ENCODE measurements around the gene NSD2. TPM values are rescaled to one million over a fixed set of nuclear protein-coding genes. Genes with fewer than 3 reads are reported as not detected.

NSD2 gene
- total and polyA plus RNA-seq, 9 of the 15 experiments (the other 6 are each of a cell fraction or from before 2014, with no cell fraction given) = 6.4 to 126 (median 58.8) TPM

DNA sequence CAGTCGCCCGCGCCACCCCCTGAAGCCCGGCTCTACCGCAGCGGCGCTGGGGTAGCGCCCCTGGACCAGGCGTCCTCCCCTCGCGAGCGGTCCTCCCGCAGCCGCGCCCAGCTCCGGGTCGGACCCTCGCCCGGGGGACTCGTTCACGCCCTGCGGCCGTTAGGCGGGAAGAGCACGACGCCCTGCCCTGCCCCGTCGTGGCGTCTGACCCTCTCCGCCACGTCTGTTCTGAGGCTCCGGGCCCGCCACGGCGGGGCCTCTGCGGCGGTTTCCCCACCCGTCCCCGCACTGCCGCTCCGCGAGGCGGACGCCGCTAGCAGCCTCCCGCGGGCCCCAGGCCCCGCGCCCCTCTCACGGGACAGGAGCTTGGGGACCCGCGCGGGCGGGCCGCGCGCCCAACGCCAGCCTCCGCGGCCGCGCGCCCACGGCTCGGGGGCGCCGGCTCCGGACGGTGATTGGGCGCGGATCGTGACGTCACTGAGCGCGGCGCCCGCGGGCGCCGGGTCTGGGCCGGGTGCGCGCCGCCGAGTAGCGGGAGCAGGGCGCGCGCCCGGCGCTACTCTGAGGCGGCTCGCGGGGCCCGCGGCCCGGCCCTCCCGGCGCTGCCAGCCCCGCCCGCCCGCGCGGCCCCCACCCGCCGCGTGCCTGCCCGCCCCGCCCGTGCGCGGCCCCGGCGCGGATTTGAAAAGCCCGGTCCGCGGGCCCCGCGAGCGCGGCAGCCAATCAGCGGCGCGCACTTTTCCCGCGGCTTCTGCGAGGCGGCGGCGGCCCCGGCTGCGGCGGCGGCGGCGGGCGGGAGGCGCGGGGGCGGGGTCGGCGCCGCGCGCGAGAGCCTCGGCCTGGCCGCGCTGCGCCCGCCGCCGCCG is at the start of gene NSD2 (continued):
- TF ChIP-seq YY1 (IDR thresholded peaks at IDR 0.05; ENCODE audit: borderline replicate concordance in 1 of 3, control insufficient read depth in 1 of 3, extremely low read depth in 1 of 3, insufficient read depth in 3 of 3, insufficient read length in 1 of 3, insufficient replicate concordance in 2 of 3, low read depth in 1 of 3, low read length in 2 of 3) (peak in 1 of 3 experiments; percentile 40), SMAD4 (CRISPR knock-in tag; conservative IDR thresholded peaks at IDR 0.05) (peak; percentile 94), CHD2 (IDR thresholded peaks at IDR 0.05; ENCODE audit: low read depth, low read length) (no peak), ZNF57 (CRISPR knock-in tag; IDR thresholded peaks at IDR 0.05) (no peak), YBX1 (IDR thresholded peaks at IDR 0.05) (no peak), MCM2 (IDR thresholded peaks at IDR 0.05; ENCODE audit: low read depth) (no peak), HNRNPL (IDR thresholded peaks at IDR 0.05; ENCODE audit: low read depth, low read length) (peak; percentile 89; the same call in 1 of the 2 replicates), RBM25 (IDR thresholded peaks at IDR 0.05; ENCODE audit: low read depth, low read length, severe bottlenecking) (peak; percentile 5), ZNF76 (CRISPR knock-in tag; IDR thresholded peaks at IDR 0.05; ENCODE audit: borderline replicate concordance) (0 out of 2 replicates have a peak, but pooled peaks have one; percentile 70), CCAR2 (IDR thresholded peaks at IDR 0.05; ENCODE audit: low read depth, low read length) (no peak), ASH1L (IDR thresholded peaks at IDR 0.05; ENCODE audit: borderline replicate concordance, low read depth, partially characterized antibody) (no peak), COPS2 (conservative IDR thresholded peaks at IDR 0.05) (no peak), BRD9 (IDR thresholded peaks at IDR 0.05; ENCODE audit: low read depth, partially characterized antibody) (no peak), SMAD3 (CRISPR knock-in tag; conservative IDR thresholded peaks at IDR 0.05) (no peak), POLR3A (IDR thresholded peaks at IDR 0.05; ENCODE audit: borderline replicate concordance, extremely low read depth, insufficient read depth, insufficient read length) (no peak), SREBF1 (IDR thresholded peaks at IDR 0.05; ENCODE audit: borderline replicate concordance, low read depth, low read length) (no peak), FOXK2 (conservative IDR thresholded peaks at IDR 0.05 in 1 of 2, IDR thresholded peaks at IDR 0.05 in 1 of 2; ENCODE audit: low read depth in 2 of 2) (no peak), FOXJ2 (tag; IDR thresholded peaks at IDR 0.05) (no peak), ELF4 (CRISPR knock-in tag; IDR thresholded peaks at IDR 0.05) (no peak), NCOR1 (IDR thresholded peaks at IDR 0.05) (peak; percentile 31; the same call in 1 of the 2 replicates), BRD4 (IDR thresholded peaks at IDR 0.05) (peak; percentile 78), ATF7 (IDR thresholded peaks at IDR 0.05) (peak; percentile 76), KLF16 (IDR thresholded peaks at IDR 0.05) (no peak), PTBP1 (IDR thresholded peaks at IDR 0.05; ENCODE audit: low read depth, low read length) (no peak), RFX5 (IDR thresholded peaks at IDR 0.05; ENCODE audit: low read depth, low read length) (no peak; the same call in 1 of the 2 replicates), ETV6 (IDR thresholded peaks at IDR 0.05; ENCODE audit: borderline replicate concordance in 1 of 2, low read depth in 2 of 2, low read length in 1 of 2) (no peak), ETV6 (CRISPR knock-in tag; IDR thresholded peaks at IDR 0.05; ENCODE audit: borderline replicate concordance) (peak; percentile 85; the same call in 1 of the 2 replicates), GATAD2B (IDR thresholded peaks at IDR 0.05; ENCODE audit: borderline replicate concordance) (peak; percentile 83)
- TF ChIP-seq, protein P1, sequence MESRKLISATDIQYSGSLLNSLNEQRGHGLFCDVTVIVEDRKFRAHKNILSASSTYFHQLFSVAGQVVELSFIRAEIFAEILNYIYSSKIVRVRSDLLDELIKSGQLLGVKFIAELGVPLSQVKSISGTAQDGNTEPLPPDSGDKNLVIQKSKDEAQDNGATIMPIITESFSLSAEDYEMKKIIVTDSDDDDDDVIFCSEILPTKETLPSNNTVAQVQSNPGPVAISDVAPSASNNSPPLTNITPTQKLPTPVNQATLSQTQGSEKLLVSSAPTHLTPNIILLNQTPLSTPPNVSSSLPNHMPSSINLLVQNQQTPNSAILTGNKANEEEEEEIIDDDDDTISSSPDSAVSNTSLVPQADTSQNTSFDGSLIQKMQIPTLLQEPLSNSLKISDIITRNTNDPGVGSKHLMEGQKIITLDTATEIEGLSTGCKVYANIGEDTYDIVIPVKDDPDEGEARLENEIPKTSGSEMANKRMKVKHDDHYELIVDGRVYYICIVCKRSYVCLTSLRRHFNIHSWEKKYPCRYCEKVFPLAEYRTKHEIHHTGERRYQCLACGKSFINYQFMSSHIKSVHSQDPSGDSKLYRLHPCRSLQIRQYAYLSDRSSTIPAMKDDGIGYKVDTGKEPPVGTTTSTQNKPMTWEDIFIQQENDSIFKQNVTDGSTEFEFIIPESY (CRISPR knock-in tag; IDR thresholded peaks at IDR 0.05) = peak; percentile 61; the same call in 1 of the 2 replicates

Measured in K562 (cell line).